HUDEP-2 (cell line): ENCODE measurements around the gene SPEM3.
A peak's percentile ranks its signal among the peaks of the same experiment; 100 is the strongest.

Source experiments
- DNase-seq, 76 experiments: peaks; one replicate each; lab custom pipeline; 2025; ENCODE audit not compliant: unreplicated experiment in 76 of 76; lab: John Stamatoyannopoulos, UW

Gene SPEM3

GRCh38 chr17:7428557-7428956 lies at the start of gene SPEM3:
TSS of gene SPEM3 (plus strand) at chr17:7428857. CDS start at chr17:7428903, 46 bp downstream.
- no peak for DNase-seq

GRCh38 chr17:7379134-7379533 lies 49.5 kb upstream of the SPEM3 start:
- DNase-seq: no peak

GRCh38 chr17:7380321-7380720 lies 48.3 kb upstream of the SPEM3 start:
- DNase-seq: no peak

- no peak for DNase-seq
Observed at GRCh38 chr17:7380855-7381683, 47.6 kb upstream of the SPEM3 start, which contains the start of gene TNK1. TSS of gene TNK1 (plus strand) at chr17:7381089. CDS start at chr17:7382927, 1,838 bp downstream.

- DNase-seq: no peak
Observed at GRCh38 chr17:7382901-7383300, 45.8 kb upstream of the SPEM3 start.

- no peak for DNase-seq
Observed at GRCh38 chr17:7383371-7383741, 45.3 kb upstream of the SPEM3 start.

- DNase-seq: peak in 14 of 76 experiments; percentile 4 to 36 (median 22)
Observed at GRCh38 chr17:7383742-7384488, 44.7 kb upstream of the SPEM3 start.

- no peak for DNase-seq
Observed at GRCh38 chr17:7384489-7385081, 44.1 kb upstream of the SPEM3 start.

GRCh38 chr17:7388856-7389255 lies 39.8 kb upstream of the SPEM3 start:
- DNase-seq: no peak

GRCh38 chr17:7389924-7390910 lies 38.4 kb upstream of the SPEM3 start:
- DNase-seq: no peak

GRCh38 chr17:7391307-7391706 lies 37.4 kb upstream of the SPEM3 start:
- DNase-seq: no peak

- DNase-seq: no peak
Observed at GRCh38 chr17:7392696-7393612, 35.7 kb upstream of the SPEM3 start.

GRCh38 chr17:7393613-7394451 lies 34.8 kb upstream of the SPEM3 start:
- DNase-seq: peak in 1 of 76 experiments; percentile 31

- DNase-seq: peak in 66 of 76 experiments; percentile 28 to 87 (median 72)
Observed at GRCh38 chr17:7394452-7395191, 34.0 kb upstream of the SPEM3 start, which contains the start of gene PLSCR3. TSS of gene PLSCR3 (minus strand) at chr17:7394525. CDS start at chr17:7394110, 415 bp downstream.

GRCh38 chr17:7396147-7396546 lies 32.5 kb upstream of the SPEM3 start:
- DNase-seq: peak in 1 of 76 experiments; percentile 4

- no peak for DNase-seq
Observed at GRCh38 chr17:7398612-7399011, 30.0 kb upstream of the SPEM3 start.

- peak in 12 of 76 experiments; percentile 26 to 55 (median 40) for DNase-seq
Observed at GRCh38 chr17:7403043-7403726, 25.5 kb upstream of the SPEM3 start.
